EH (cell line): ENCODE data around the gene TNNT2.

ENCODE experiments used
- DNase-seq: peaks from one replicate; pipeline ENCODE4 v3.0.0-alpha.2; 2015; ENCODE audit warnings: low read depth

The TNNT2 gene

DNA sequence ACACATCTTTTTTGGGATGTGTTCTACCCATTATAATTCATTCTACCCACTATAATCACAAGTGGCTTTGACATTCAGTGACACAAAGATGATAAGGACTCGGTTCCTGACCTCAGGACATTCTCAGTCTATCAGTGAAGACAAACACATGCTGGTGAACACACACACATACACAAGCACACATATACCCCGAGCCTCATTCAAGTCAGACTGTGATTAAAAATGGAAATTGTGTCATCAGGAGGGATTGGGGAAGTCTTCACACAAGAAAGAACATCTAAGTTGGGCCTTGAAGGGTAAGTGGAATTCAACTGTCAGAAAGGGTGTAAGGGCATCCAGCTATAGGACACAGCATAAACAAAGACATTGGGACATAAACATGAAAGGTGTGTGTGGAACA is 24.2 kb upstream of the TNNT2 start:
- no peak for DNase-seq

- no peak for DNase-seq
Observed at GRCh38 chr1:201400852-201401230, 23.4 kb upstream of the TNNT2 start.

- DNase-seq, result no peak
Observed at GRCh38 chr1:201400212-201400851, 22.9 kb upstream of the TNNT2 start.

GRCh38 chr1:201399352-201400126 is 22.1 kb upstream of the TNNT2 start:
- DNase-seq, result no peak

DNA sequence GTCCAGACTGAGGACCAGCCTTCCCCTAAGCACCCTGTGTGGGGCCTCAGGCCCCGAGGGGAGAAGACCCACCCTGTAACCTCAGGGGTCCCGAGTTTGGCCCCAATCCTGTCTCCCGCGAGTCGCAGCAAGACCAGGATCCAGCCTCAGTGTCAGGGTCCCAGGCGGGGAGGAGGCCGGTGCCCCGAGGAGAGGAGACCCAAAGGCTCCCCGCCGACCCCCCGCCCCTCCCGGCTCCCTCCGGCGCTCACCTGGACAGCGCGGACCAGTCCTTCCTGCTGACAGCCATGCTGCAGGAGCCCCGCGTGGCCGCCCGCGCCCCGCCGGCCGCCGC is 21.5 kb upstream of the TNNT2 start, which contains the start of gene LAD1:
Gene LAD1, minus strand, starts transcription at position 307 of the 334 bp plus-strand sequence. Its CDS starts 18 bp downstream, at position 289.
- DNase-seq, result no peak

DNA sequence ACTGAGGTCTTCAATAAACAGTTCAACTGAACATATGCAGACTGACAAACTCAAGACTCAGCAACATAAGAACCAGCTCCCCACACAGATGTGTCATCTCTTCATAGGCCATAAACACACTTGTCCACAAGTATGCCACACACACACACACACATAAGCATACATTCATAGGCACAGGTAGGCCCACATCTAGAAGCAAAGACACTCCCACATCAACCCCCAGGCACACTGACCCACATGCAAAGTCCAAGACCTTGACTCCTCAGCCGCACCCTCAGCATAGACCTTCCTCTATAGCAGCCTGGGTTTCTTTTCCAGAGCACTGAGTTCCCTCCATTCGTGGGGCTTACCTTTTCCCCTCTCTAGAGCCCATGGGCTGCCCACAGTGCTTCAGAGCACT is 20.2 kb upstream of the TNNT2 start:
- no peak for DNase-seq

DNA sequence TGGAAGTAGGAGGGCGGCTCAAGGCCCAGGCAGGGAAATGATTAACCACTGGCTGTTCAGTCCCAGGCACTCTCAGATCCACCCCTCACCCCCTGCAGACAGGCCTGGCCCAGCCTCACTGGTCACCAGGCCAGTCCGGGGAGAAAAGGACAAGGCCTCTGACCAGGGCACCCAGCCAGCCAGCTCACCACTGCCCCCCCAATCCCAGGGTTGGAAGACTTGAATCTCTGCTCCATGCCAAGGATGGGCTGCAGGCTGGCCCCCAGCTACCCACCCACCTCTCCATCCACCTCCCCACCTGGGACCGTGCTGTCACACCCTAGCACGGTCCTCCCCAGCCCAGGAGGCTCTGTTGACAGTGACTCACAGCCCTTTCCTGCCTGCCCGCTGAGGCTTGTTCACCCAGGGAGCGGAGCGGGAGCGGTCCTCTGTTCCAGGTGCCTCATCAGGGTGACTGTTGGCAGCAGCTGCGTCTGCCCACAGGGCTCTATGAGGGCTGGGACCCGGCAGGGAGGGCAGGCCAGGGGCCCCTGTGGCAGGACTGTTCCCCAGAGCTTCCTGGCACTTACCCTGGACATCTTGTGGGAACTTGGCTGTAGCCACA is 19.5 kb upstream of the TNNT2 start:
- DNase-seq, result no peak

- no peak for DNase-seq
Observed at GRCh38 chr1:201395936-201396335, 18.5 kb upstream of the TNNT2 start.

DNA sequence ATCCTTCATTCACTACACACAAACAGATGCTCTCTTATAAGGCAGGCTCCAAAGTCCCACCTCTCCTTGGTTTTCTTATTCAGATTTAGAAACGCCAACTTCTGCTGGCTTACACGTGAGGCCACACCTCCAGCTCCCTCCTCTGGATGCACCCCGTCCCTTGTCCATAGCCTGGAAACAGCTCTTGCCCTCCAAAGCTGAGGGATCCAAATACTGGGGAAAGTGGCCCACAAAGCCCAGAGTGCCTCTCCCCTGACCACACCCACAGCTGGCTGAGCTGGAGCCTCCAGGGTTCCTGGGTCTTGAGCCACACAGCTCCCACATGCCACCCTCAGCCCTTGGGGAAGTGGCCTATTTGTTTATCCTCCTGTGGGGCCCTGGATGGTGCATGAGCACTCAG is 17.1 kb upstream of the TNNT2 start:
- no peak for DNase-seq

DNA sequence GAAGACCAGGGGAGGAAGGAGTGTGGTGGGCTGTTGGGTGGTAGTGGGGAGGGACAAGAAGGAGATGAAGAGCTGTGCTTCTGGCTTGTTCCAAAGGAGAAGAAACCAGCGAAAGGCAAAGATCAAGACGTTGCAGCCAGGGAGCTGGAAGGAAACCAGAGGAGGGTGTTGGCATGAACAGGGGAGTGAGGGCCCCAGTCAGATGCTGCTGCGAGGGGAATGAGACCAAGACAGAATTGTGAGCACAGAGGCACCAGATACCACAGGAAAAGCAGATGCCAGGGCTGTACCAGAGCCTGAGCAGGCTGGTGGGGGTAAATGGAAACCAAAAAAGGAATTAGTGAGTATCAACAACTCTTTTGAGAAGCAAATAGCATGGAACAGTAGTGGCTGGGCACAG is 15.6 kb upstream of the TNNT2 start:
- DNase-seq, result no peak

GRCh38 chr1:201391651-201392511 is 14.4 kb upstream of the TNNT2 start:
- peak; percentile 15 for DNase-seq

- no peak for DNase-seq
Observed at GRCh38 chr1:201391225-201391624, 13.7 kb upstream of the TNNT2 start.

DNA sequence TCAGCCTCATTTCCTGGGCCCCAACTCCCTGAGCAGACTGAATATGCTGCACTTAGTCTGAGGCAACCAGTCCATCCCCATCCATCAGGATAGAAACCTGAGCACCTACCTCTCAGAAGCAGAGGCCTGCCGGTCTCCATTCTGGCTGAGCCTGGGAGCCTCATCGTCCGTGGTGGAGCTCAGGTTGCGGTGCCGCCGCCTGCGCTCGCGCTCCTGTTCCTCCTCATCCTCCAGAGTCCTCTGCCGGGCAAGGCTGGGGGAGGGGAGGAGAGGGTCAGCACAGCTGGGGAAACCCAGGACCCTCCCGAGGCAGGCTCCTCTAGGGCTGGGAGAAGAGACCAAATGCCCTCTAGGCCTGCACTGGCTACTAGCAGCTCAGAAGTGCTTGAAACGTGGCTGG is 11.6 kb upstream of the TNNT2 start:
- DNase-seq, result no peak

DNA sequence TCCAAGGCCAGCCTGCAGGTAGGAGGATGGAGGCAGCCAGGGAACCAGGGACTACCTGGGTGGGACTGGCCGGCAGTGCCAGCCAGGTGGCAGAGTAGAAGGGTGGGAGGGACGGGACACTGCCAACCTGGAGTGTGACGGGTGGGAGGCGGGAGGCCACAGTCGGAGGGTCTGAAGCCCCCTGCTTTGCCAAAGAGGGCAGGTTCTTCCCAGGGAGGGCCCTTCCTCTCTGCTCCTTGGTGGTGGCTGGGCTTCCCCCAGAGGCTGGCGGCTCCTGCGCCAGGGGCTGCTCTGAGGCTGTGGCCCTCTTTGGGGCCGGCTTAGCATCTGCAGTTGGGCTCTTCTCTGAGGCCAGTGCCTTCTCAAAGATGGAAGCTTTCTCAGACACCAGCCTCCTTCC is 8.7 kb upstream of the TNNT2 start:
- no peak for DNase-seq

DNA sequence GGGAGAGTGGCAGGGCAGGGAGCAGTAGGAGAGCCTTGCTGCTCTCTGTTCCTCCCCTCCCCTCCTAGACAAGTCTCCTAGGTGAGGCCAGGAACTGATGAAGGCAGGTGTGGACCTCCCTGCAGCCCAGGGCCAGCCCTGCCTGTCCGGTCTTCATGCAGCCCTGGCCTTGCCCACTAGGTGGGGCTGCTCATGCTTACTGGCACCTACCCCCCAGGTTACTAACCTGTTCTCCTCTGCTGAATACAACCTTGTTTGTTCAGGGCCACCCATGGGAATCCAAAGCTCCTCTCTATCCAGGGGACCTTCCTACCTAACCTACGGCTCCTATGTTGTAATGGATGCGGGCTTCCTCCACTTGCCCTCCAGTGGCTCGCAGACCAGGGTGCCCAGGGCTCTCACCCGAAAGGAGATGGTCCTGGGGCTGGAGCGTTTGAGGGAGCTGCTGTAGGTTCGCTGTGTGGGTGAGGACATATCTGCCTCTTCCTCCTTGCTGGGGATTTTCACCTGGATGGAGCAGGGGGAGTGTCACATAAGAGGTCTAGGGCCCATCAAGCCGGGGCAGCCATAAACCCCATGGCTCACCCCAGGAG is 7.9 kb upstream of the TNNT2 start:
- peak; percentile 48 for DNase-seq

- DNase-seq, result no peak
Observed at GRCh38 chr1:201384406-201384782, 6.9 kb upstream of the TNNT2 start.

GRCh38 chr1:201383647-201384405 is 6.3 kb upstream of the TNNT2 start:
- DNase-seq, result peak; percentile 95

GRCh38 chr1:201381130-201381529 is 3.6 kb upstream of the TNNT2 start:
- no peak for DNase-seq

DNA sequence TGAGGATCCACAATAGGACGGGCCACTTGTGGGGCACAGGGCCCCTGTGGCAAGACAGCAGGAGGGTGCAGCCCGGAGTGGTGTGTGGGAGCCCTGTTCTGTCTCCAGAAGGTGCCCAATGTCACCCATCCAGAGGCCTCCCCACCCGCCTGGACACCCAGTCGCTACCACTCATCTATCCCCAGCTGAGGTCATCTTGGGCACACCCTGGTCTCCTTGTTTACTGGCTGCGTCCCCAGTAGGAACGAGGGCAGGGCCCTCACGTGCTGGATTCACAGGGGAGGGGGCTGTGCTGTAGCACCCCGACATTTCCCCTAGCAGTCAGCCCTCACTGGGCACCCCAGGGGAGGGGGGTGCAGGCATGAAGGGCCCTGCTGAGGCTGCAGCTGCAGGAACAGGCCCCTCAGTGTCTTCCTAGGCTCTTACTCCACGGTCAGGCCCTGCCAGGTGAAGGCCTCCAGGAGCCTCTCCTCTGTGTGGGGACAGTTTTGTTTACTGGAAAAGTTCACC is 2.3 kb upstream of the TNNT2 start:
- no peak for DNase-seq

DNA sequence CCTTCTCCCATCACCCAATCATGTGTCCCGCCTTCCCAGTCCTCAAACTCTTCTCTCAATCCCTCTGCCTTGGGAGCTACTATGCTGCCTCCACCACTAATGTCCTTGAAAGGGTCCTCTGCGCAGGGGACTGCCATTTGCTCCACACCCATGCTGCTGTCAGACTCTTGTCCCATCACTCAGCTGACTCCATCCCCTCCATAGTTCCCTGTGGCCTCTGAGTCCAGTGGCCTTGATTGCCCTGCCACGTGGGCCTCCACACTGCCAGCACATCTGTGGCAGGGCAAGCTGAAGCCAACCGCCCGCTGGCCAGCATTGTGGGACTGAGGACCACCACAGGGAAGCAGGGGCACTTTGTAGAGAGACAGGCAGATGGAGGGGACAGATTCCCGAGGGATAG is 1.3 kb upstream of the TNNT2 start:
- DNase-seq, result no peak
